Suppressor macrophage treated with lipopolysaccharide for 4 hours (primary cell): ENCODE data around the gene CEP76.

Experiments
- DNase-seq: peaks from one replicate; pipeline ENCODE4 v3.0.0-alpha.2; 2020

Gene CEP76, protein sequence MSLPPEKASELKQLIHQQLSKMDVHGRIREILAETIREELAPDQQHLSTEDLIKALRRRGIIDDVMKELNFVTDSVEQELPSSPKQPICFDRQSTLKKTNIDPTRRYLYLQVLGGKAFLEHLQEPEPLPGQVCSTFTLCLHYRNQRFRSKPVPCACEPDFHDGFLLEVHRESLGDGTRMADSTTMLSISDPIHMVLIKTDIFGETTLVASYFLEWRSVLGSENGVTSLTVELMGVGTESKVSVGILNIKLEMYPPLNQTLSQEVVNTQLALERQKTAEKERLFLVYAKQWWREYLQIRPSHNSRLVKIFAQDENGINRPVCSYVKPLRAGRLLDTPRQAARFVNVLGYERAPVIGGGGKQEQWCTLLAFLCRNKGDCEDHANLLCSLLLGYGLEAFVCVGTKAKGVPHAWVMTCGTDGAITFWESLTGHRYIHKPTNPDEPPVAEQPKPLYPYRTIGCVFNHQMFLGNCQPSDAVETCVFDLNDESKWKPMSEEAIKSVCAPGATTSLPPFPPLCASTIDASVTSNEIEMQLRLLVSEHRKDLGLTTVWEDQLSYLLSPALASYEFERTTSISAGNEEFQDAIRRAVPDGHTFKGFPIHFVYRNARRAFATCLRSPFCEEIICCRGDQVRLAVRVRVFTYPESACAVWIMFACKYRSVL

DNA sequence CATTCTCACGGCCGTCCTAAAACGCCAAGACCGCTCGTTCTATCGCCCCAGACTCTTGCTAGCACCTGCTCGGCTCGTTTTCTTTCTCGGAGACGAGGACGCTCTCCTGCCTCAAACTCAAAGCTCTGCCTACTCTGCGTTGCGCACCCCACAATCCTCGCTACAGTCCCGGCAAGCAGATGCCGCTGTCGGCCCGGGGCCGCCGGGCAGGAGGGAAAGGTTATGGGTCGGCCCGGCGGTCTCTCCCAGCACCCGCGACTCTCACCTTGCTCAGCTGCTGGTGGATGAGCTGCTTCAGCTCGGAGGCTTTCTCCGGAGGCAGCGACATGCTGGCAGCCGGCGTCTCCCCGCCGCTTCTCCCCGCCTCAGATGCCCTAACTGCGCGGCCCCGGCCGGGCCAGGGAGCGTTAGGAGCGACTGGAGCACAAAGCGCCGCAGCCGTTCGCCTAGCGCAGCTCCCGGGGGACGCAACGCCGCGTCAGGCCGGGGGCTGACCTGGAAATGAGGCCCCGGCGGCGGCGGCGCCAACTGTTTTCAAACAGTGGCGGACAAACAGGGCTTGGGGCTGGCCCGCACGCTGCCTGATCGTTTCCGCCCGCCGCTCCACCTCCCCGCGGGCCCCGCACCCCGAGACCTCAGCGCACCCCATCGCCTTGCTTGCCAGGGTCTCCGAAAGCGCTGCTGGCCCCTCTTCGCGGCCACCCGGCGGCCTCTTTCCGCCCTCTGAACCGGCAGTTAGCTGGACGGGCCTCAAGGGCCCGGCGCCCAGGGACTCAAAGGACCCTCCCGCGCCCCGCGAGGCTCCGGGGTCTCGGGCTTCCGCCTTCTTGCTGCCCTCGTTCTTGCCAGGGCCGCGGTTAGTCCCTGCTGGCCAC, at the start of gene CEP76, which contains the start of gene PSMG2:
Gene CEP76, minus strand, starts transcription at position 503 of the 875 bp plus-strand sequence. Its CDS starts 175 bp downstream, at position 328.
Gene PSMG2, plus strand, starts transcription at position 822 of the 875 bp plus-strand sequence. CDS start 66 bp downstream, outside the sequence.
- DNase-seq: peak; percentile 94

DNA sequence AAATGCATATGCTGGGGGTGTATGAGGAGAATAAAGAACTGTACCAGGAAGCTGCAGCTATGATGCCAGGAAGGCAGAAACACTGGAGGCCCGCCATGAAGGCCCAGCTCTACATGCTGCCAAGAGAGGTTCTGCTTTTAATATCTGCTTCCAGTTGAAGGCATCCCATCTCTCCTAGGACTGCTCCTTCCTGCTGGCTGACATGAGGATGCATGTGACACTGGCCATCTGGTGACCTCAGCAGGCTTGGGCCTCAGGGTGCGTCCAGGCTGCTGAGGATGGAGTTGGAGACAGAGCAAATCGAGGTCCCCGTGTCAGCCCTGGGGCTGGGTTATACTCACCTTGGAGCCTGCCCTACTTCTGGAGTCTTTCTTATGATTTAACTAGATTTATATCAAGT, 49.4 kb upstream of the CEP76 start:
- no peak for DNase-seq

DNA sequence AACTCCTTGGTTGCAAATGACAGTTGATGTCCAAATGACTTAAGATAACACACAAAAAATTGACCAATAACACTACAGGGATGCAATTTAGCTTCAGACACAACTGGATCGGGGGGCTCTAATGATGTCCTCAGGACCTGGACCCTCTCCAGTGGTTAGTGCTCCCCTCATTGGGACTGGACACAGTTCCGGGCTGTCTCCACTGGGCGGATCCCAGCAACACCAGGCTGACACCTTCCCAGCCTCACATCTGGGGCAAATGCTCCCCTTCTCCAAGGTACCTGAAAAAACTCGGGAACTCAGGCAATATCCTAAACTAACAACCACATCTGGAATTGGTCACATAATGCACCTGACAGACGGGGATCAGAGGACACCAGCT, 49.0 kb upstream of the CEP76 start:
- DNase-seq: no peak

DNA sequence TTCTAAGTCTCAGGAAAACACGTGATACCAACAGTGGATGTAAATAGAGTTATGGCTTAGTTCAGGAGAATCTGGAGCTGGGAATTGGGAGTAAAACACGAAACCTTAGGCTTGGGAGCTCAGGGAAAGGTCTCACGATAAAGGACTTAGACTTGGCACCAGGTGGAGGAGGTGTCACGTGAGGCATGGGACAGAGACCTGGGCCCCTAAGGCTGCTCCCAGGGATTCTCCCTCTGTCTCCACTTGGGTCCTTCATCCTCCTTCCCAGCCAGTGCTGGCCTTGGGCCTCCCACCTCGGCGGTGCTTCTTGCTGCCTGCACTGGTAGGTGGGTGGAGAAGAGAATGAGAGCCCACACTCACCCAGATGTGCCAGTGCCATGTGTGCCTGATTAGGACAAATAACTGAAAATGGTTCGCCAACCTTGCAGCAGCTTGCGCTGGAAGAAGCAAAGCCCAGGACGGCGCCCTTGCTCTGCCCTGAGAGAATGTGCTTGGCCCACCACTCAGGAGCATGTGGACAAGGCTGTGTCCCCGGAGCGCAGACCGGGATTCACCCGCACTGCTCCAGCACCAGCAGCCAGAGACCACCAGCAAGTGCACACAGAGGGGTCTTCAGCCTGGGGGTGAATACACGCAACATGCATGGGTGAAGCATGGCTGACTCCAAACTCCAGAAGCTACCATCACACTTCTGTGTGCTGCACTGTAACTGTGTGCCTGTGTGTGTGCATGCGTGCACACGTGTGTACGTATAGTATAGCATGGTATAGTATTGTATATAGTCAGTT, 48.4 kb upstream of the CEP76 start:
- no peak for DNase-seq

DNA sequence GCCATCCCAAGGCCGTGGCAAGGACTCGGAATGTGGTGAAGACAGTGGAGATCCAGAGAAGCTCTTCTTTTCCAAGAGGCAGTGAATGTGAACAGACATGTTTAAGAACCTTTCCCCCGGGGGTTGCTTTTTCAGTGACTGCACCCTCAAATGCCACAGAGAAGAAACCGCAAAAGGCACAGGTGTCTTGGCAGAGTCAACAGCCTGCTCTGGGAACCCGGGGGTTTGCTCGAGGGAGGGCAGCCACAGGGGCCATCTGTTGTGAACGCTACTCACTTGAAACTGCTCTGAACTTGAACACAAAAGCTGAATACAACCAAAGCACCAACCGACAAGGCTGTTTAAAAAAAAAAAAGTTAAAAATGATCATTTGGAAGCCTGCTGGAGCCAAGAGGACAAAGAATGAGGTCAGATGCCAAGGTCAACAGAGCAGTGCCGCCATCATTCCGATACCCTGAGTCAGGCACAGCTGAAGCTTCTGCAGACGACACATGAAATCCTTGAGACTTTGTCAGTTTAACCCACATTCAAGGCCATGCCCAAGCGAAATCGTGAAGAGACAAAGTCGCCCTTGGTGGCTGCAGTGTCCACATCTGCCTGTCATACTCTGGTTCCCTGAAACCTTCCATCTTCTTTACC, 47.7 kb upstream of the CEP76 start:
- no peak for DNase-seq

DNA sequence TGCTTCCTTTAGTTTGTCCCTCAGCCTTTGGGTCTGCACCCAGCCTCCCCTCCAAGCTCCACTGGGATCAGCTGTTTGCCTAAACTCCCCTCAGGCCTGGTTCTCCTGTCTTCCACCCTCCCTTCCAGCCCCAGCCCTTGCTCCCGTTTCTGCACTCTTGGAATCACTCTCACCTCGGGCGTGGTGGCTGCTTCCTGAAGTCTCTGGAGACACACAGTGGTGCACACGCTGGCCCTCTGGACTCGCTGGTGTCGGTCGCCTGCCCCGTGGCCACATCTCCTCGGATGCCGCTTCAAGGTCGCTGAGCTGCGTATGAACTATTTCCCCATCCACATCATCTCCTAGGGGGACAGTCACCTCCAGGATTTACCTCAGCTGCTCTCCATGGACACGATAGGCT, 46.6 kb upstream of the CEP76 start:
- no peak for DNase-seq

DNA sequence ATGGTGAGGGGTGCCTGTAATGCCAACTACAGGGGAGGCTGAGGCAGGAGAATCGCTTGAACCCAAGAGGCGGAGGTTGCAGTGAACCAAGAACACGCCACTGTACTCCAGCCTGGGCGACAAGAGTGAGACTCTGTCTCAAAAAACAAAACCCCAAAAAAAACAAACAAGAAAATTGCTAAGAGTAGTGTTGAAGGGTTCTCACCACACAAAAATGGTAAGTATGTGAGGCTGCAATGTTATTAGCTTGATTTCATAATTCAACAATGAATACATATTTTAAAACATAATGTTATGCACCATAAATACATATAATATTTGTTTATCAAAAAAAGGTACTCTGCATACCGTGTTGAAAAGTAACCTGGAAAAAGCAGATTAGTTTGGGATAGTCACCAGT, 46.1 kb upstream of the CEP76 start:
- no peak for DNase-seq

DNA sequence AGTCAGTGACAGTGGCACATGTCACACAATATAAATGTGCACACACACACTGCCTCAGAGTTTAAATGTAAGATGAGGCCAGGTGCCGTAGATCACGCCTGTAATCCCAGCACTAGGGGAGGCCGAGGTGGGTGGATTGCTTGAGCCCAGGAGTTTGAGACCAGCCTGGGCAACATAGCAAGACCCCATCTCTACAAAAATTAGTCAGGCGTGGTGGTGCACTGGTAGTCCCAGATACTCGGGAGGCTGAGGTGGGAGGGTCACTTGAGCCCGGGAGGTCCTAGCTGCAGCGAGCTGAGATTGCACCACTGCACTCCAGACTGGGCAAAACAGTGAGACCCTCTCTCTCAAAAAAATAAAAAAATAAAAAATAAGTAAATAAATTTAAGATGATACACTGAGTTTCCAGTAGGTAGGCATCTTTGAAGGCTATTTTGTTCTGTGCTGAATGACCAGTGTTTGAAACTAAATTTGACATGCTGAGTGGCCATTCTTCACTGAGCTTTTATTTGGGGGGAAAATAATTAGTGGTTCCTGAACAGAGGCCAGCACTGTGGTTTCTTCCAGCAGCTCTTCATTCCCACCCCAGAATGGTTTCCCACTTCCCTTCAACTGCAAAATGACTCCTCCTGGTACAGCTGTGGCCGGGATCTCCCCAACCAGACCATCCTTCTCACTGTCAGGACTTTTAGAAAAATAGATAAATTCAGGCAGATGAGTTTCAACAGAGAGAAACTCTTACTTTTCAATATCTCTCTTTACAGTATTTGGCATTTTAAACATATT, 45.2 kb upstream of the CEP76 start:
- DNase-seq: no peak

DNA sequence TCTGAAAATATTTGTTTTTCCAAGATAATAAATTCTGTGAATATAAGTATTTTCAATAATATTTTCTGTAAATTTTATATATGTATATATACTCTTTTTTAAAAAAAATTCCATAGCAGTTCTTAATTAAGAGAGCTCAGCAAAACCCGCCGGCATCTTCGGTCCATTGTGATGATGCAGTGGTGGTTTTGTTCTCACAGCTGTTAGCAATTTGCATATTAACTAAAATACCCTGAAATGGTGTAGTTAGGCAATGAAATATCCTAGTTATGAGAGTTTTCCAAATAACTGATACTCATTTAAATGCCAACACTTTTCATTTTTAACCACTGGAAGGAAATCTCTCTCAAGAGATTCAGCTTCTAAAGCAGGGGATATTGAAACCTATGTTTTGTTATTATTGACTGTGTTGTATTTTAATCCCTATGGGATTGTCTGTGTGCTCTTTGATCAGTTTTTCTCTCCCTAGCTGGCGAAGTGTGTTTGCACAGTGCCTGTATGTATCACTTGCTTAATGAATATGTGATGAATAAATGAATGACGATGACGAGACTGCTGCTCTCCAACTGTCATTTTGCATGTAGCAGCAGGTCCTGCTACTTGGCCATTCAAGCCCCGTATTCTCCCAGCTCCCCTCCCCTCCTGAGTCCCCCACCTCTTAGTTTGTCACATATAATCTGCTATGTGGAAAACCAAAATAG, 42.7 kb upstream of the CEP76 start:
- no peak for DNase-seq

DNA sequence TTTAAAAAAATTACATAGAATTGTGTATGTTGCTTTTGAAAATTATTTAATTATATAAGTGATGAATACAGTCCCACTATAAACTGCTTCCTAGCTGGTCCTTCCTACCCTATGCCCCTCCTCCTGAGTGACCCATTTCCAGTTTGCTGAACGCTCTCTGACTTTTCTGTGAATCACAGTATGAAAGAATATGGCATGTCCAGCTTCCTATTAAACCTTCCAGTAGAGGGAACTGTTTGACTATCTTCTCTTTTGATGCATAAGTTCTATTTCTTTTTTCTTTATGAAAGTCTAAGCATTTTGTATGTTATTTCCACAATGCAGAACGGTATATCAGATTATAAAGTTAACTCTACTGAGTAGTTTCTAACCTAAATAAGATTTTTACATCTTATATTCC, 41.6 kb upstream of the CEP76 start:
- peak; percentile 77 for DNase-seq

DNA sequence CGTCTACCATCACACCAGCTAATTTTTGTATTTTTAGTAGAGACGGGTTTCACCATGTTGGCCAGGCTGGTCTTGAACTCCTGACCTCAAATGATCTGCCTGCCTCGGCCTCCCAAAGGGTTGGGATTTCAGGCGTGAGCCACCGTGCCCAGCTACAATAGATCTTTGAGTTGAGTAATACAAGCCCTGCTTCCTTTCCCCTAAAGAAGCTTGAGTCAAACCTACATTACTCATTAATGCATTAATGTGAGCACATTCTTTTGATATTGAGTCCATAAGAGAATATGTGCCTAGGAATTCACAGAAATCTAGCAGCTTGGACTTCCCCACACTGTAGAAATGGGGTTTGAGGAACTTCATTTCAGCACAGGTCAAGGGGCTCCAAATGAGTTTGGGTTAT, 39.9 kb upstream of the CEP76 start:
- peak; percentile 43 for DNase-seq

DNA sequence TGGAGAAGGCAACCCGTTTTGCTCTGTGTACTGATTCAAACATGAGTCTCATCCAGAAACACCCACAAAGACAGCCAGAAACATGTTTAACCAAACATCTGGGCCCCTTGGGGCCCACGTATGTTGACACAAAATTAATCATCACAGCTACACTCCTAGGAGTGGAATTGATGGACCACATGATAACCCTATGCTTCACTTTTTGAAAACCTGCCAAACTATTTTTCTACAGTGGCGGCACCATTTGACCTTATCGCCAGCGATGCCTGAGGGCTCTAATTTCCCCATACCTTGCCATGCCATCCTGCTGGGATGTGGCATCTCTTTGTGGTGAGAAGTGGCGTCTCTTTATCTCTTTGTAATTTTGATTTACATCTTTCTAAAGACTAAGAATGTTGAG, 38.8 kb upstream of the CEP76 start:
- DNase-seq: no peak

DNA sequence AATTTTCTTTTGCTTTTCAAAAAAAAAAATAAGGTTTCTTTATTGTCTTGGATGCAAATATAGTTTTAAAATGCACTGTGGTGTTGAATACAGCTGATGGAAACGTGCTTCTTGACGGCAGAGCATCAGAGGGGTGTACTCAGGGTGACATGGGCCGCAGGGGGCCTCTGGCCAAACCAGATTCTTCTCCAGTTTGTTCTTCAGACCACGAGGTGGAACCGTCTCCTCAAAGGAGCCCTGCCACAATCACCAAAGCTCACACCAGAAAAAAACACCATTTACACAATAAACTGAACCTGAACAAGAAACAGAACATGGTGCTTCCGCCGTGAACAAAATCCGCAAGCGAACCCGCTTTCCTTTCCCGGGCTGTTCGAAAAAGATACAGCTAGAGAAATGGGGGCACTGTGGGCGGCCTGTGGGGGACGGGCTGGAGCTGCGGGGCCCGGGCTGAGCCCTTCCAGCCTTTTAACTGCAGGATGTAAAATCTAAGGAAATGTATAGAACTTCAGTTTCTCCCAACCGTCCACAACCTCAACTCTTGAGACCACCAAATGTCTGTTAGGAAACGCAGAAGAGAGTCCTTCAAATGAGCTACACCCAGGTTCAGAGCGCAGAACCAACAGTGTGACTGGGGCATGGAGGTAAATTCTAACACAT, 34.9 kb upstream of the CEP76 start:
- DNase-seq: no peak

DNA sequence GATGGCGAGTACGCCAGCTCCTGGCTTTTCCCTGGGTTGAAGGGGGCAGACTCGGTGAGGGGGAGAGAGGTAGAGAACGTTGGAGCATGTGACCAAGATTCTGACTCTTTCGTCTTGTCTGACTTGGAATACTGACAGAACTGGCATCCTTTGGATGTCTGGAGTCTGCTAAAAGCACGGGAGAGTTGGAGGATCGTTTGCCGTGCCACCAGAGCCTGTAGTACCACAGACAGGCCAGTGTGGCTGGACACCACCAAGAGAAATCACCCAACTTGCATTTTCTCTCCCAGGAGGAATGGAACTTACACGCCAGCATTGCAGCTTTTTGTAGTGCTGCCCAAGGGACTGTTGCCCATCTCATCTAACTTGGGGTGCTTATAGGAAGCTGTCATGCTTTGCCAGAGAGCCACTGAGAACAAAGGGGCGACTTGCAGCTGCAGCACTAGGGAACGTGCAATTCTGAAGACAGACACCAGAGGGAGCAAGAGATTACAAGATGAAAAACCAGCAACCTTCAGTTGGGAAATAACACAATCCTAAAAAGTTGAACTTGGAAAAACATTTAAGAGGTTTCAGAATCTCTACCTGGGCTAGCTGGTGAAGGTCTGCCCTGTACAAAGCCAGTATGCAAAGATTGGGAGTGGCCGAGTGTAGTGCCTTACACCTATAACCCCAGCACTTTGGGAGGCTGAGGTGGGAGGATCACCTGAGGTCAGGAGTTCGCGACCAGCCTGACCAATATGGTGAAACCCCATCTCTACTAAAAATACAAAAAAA, 24.4 kb upstream of the CEP76 start:
- DNase-seq: peak; percentile 81

DNA sequence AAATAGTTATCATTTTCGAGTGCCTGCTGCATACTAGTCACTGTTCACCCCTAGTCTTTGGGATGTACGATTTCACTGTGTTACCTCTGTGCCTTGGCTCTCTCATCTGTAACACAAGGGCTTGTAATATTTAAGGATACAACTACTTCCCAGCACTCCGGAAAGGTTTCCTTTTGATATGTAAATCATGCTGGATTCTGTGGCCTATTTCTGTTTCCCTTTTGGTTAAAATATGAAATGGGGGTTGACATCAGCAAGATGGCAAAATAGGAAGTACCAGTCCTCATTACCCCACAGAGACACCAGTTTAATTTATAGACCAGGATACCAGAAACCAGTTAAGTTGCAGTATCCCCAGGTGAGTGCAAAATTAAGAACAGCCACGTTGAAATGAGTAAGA, 23.8 kb upstream of the CEP76 start:
- peak; percentile 58 for DNase-seq

DNA sequence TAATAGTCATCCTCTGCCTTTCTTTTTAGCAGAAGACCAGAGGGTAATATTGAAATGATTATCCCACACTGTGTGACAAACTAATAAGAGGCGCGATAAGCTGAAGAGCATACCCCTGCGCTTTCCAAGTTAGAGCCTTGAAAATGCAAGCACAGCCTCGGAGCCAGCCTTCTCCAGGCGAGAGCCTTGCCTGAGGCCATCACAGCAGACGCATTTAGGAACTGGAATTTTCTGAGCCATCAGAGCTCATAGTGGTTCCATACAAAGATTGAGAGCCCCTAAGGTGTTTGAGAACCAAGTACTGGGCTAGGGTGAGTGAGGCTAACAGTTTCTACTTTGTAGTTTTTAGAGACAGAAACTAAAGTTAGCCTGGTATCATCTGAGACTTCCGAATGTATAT, 20.2 kb upstream of the CEP76 start:
- no peak for DNase-seq

DNA sequence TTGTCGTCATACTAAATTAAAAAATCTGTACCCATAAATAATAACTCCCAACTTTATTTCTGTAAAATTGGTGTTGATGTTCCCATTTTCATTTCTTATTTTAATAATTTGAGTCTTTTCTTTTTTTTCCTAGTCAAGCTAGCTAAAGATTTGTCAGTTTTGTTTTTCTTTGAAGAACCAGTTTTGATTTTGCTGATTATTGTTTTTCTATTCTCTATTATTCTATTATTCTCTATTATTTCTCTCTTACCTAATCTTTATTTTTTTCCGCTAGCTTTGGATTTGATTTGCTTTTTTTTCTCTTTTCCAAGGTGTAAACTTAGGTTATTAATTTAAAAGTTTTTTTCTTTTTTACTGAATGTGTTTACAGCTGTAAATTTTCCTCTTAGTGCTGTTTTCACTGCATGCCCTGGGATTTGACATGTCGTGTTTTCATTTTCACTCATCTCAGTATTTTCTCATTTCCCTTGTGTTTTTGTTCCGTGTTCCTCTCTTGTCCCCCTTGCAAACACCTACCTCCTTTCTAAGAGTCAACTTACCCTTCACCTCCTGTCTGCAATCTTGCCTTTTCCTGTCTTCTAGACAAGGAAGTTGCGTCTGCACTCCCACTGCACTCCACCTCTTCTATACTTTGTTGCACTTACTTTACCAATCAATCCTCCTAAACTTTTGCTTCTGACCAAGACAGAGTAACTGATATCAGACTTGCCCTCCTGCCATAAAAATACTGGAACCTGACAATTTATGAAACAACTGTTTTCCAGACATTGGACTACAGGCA, 19.2 kb upstream of the CEP76 start:
- DNase-seq: no peak

DNA sequence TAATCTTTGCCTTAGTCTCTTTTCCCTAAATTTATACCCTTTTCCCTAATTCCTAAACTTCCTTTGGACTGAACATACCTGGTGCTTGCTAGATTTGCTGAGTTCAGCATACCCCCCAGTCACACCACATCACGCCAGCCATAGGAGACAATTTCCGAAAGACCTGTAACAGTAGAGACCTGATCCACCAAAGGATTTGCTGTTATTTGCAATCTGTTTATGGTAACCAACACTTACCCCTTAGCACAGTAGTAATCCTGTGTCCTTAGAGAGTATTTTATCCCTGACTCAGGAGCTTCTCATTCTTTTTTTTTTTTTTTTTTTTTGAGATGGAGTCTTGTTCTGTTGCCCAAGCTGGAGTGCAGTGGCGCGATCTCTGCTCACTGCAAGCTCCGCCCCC, 8.9 kb upstream of the CEP76 start:
- no peak for DNase-seq
